Activated naive CD8-positive, alpha-beta T cell treated with anti-CD3 and anti-CD28 coated beads, Interleukin-2, amount 10 ng/mL, durations not matched to agents 7 days and 5 days (primary cell): ENCODE results near the gene MIEF1. TPM values are rescaled to one million over a fixed set of nuclear protein-coding genes. Genes with fewer than 3 reads are reported as not detected.
A peak's percentile ranks its signal among the peaks of the same experiment; 100 is the strongest.

ENCODE experiments used
- ATAC-seq: fragments of 150-1000 bp; cut with Tn5 transposase; one replicate; pipeline ENCODE4 v1.10.0; 2021; ENCODE audit warnings: low read depth, moderate library complexity
- POLR2A ChIA-PET: fragments of 350-600 bp; sonication (Branson Sonifier 250); formaldehyde crosslinking; loops from one replicate; lab custom pipeline; 2021; ENCODE audit warnings: antibody characterized with exemption; lab: Charles Lee
- DNase-seq: peaks from one replicate; pipeline ENCODE4 v3.0.0; 2021
- H3K27ac Mint-ChIP-seq: one replicate; pipeline ENCODE4 v1.8.0; 2022; ENCODE audit warnings: mild to moderate bottlenecking, mixed read lengths
- H3K27me3 Mint-ChIP-seq: one replicate; pipeline ENCODE4 v1.8.0; 2022; ENCODE audit warnings: mild to moderate bottlenecking, moderate library complexity, mixed read lengths
- H3K36me3 Mint-ChIP-seq: one replicate; pipeline ENCODE4 v1.8.0; 2021; ENCODE audit warnings: mild to moderate bottlenecking, mixed read lengths
- H3K4me1 Mint-ChIP-seq: one replicate; pipeline ENCODE4 v1.8.0; 2021; ENCODE audit warnings: mixed read lengths
- H3K4me3 Mint-ChIP-seq: one replicate; pipeline ENCODE4 v1.8.0; 2022; ENCODE audit warnings: mild to moderate bottlenecking, moderate library complexity, mixed read lengths
- H3K9me3 Mint-ChIP-seq: one replicate; pipeline ENCODE4 v1.8.0; 2021; ENCODE audit warnings: mixed read lengths
- total RNA-seq, 2 experiments: library from RNA; stranded (reverse); gene quantifications; one replicate each; pipeline ENCODE4 v1.2.3, GENCODE V29; 2021

MIEF1 gene
- total RNA-seq, 2 experiments from 2014 or later = 33.9 to 40.0 TPM

DNA sequence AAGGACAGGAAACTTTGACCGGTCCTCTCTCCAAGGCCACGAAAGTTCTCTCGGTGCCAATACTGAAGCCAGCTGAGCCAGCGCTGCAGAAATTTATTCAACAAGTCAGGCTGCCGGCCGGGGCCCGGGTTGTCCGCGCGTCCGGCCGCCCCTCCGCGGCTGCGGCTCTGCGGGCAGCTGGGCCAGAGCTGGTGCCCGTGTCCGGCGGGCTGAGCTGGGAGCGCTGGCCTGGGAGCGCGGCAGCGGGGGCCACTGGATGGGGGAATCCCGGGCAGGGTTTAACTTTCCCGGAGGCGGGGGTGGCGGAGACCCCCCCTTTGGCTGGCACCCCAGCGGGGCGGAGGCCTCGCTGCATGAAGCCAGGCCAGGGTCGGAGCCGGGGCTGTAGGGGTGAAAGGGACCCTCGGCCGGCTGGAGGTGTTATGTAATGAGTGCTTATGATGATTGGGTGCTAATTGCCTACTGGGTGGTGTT is 56.2 kb downstream of the MIEF1 start:
- DNase-seq (no peak), ATAC-seq (no peak)
- Mint-ChIP-seq H3K9me3 (no peaks in the 10 kb centered on the region), H3K27me3 (peaks cover 54% of the 10 kb centered on the region), H3K4me1 (no peaks in the 10 kb centered on the region), H3K4me3 (peak overlapping the region; percentile 67), H3K27ac (no peak overlapping the region), H3K36me3 (no peaks in the 10 kb centered on the region)
- POLR2A ChIA-PET = no interaction called here

DNA sequence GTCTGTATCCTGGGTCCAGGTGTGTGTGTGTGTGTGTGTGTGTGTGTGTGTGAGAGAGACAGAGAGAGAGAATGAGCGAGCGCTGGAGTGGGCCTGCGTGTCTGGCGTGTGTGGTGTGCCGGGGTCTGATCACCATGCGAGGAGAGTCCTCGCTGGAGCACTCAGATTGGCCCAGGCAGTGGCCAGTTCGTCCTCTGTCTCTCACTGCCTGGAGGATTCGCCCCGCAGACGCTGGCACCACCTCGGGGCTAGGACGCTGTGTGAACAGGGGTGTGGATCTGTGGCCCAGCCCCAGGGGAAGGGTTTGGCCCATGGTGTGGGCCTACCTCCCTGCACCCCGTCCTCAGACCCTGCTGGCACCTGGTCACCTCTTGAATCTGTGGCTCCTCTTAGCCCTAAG is 56.9 kb downstream of the MIEF1 start:
- DNase-seq (no peak), ATAC-seq (no peak)
- Mint-ChIP-seq H3K27me3 (peaks cover 54% of the 10 kb centered on the region), H3K9me3 (no peaks in the 10 kb centered on the region), H3K36me3 (no peaks in the 10 kb centered on the region), H3K4me1 (no peaks in the 10 kb centered on the region), H3K4me3 (peak overlapping the region; percentile 51), H3K27ac (no peak overlapping the region)
- POLR2A ChIA-PET = interaction anchor here (1.2 kb wide), 1 partner anchor 485 kb away, joined by 3 read pairs; no protein-coding TSS in a partner anchor

DNA sequence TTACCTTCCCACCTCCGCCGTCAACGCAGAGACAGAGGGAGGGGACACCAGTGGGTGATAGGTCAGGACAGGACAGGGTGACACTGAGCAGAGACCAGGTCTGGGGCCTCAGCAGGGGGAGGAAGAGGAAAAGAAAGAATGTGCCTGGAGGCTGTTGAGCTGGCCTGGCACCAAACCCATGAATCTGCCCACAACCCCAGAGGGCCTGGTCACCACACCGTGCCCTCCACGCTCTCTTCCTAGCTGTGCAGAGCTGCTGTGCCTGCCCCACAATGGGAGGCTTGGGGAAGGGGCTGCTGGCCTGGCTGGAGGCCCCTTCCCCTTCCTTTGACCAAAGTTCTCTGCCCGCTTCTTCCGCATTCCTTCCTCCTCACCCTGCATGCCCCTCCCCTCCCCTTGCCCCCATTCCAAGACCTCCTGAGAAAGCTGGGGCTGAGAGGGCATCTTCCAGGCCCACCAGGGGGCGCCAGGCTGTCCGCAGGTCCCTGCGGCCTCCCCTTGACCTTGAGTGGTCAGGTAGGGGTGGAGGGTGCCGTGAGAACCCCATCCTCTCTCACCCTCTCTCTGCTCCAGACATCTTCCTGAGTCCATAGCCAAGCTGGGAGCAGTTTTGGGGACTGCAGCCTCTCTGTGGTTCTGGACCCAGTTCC is 57.5 kb downstream of the MIEF1 start:
- Mint-ChIP-seq H3K36me3 (no peaks in the 10 kb centered on the region), H3K4me1 (no peaks in the 10 kb centered on the region), H3K27me3 (peaks cover 52% of the 10 kb centered on the region), H3K27ac (no peak overlapping the region), H3K4me3 (no peak overlapping the region), H3K9me3 (no peaks in the 10 kb centered on the region)
- no peak for DNase-seq
- no peak for ATAC-seq
- POLR2A ChIA-PET = interaction anchor here (1.2 kb wide), 1 partner anchor 485 kb away, joined by 3 read pairs; no protein-coding TSS in a partner anchor

DNA sequence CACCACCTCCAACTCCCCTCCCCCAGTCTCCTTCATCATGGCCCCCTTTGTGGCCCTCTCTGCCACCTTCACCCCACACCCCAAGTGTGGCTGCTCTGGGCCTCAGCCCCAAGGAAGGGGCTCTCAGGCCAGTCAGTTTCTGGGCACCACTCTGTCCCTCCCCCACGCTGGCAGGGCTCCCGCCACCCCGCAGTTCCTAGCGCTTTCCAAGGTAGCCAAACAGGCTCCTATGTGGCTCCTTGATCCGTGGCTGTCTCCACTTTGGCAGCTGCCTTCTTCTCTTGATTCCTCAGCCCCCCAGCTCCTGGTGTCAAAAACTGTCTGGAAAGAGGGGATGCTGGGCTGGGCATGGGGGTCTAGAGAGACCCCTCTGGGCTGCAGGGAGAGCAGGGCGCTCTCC is 58.0 kb downstream of the MIEF1 start:
- ATAC-seq = no peak
- Mint-ChIP-seq H3K9me3 (no peaks in the 10 kb centered on the region), H3K4me1 (no peaks in the 10 kb centered on the region), H3K4me3 (no peak overlapping the region), H3K27me3 (peaks cover 50% of the 10 kb centered on the region), H3K36me3 (no peaks in the 10 kb centered on the region), H3K27ac (no peak overlapping the region)
- POLR2A ChIA-PET = interaction anchor here (1.2 kb wide), 1 partner anchor 484 kb away, joined by 3 read pairs; no protein-coding TSS in a partner anchor
- DNase-seq = no peak

DNA sequence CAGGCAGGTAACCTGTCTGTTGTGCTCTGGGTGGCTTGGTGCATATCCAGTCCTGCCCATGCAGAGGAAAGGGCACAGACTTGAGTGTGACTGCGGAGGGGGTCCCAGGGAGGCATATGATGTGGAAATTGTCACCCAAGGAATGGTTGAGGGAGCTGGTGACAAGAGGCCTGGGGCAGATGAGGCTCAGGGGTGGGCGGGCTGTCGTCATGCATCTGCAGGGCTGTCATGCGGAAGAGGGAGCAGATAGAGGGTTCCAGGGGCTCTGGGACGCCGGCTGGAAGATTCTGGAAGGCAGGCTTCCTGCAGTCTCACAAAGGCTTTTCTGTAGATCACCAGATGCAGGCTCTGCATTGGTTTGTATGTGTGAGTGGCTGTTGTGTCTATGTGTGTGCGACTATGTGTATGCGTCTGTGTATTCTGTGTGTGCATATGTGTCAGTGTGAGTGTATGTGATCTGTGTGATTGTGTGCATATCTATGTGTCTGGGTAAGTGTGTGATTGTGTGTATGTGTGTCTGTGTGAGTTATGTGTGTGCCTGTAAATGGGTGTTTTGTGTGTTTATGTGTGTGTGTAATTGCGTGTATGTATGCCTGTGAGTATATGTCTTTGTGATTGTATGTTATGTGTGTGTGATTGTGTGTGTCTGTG is 60.9 kb downstream of the MIEF1 start:
- no peak overlapping the region for H3K4me3 Mint-ChIP-seq
- ATAC-seq = no peak
- H3K27ac Mint-ChIP-seq = no peak overlapping the region
- POLR2A ChIA-PET = interaction anchor here (1.2 to 1.5 kb wide), 2 partner anchors 8 to 482 kb away, joined by 3 to 4 read pairs; partner anchors contain the start of gene CACNA1I
- no peak for DNase-seq
- peaks cover 33% of the 10 kb centered on the region for H3K27me3 Mint-ChIP-seq
- peaks cover 9% of the 10 kb centered on the region for H3K9me3 Mint-ChIP-seq
- peaks cover 14% of the 10 kb centered on the region for H3K4me1 Mint-ChIP-seq
- peaks cover 2% of the 10 kb centered on the region for H3K36me3 Mint-ChIP-seq

DNA sequence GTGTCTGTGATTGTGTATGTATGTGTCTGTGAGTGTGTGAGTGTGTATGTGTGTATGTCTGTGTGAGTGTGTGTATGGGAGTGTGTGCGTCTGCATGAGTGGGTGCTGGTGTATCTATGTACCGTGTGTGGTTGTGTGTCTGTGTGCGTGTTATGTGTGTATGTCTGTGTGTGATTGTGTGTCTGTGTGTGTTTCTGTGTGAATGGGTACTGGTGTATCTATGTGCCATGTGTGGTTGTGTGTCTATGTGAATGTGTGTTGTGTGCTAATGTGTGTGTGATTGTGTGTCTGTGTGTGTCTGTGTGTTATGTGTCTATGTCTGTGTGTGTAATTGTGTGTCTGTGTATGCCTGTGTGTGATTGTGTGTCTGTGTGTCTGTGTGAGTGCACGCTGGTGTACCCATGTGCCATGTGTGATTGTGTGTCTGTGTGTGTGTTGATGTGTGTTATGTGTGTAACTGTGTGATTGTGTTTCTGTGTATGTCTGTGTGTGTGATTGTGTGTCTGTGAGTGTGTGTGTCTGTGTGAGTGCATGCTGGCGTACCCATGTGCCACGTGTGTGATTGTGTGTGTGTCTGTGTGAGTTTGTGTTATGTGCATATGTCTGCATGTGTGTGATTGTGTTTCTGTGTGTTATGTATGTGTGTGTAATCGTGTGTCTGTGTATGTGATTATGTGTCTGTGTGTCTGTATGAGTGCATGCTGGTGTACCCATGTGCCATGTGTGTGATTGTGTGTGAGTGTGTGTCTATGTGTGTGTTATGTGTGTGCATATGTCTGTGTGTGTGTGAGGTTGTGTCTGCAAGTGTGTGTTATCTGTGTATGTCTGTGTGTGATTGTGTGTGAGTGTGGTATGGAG is 61.7 kb downstream of the MIEF1 start:
- POLR2A ChIA-PET = no interaction called here
- Mint-ChIP-seq H3K27me3 (peaks cover 27% of the 10 kb centered on the region), H3K4me1 (peaks cover 16% of the 10 kb centered on the region), H3K27ac (no peak overlapping the region), H3K4me3 (no peak overlapping the region), H3K9me3 (peaks cover 9% of the 10 kb centered on the region), H3K36me3 (peaks cover 2% of the 10 kb centered on the region)
- DNase-seq (no peak), ATAC-seq (no peak)

DNA sequence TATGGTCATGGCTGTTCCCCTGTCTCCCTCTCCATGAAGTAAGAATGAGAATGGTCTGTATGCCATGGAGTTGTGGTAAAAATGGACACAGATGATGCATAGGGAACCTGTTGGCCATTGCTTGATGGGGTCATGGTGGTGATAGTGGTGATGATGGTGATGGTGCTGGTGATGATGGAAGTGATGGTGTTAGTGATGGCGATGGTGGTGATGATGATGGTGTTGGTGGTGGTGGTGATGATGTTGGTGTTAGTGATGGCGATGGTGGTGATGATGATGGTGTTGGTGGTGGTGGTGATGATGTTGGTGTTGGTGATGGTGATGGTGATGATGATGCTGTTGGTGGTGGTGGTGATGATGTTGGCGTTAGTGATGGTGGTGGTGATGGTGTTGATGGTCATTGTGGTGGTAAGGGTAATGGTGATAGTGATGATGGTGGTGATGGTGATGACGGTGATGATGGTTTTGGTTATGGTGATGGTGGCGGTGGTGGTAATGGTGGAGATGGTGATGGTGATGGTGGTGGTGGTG is 63.4 kb downstream of the MIEF1 start:
- H3K9me3 Mint-ChIP-seq = peaks cover 9% of the 10 kb centered on the region
- POLR2A ChIA-PET = no interaction called here
- ATAC-seq = no peak
- H3K4me3 Mint-ChIP-seq = no peak overlapping the region
- peaks cover 16% of the 10 kb centered on the region for H3K4me1 Mint-ChIP-seq
- peaks cover 2% of the 10 kb centered on the region for H3K36me3 Mint-ChIP-seq
- peak overlapping the region; percentile 5 for H3K27ac Mint-ChIP-seq
- H3K27me3 Mint-ChIP-seq = peaks cover 11% of the 10 kb centered on the region
- DNase-seq = no peak

DNA sequence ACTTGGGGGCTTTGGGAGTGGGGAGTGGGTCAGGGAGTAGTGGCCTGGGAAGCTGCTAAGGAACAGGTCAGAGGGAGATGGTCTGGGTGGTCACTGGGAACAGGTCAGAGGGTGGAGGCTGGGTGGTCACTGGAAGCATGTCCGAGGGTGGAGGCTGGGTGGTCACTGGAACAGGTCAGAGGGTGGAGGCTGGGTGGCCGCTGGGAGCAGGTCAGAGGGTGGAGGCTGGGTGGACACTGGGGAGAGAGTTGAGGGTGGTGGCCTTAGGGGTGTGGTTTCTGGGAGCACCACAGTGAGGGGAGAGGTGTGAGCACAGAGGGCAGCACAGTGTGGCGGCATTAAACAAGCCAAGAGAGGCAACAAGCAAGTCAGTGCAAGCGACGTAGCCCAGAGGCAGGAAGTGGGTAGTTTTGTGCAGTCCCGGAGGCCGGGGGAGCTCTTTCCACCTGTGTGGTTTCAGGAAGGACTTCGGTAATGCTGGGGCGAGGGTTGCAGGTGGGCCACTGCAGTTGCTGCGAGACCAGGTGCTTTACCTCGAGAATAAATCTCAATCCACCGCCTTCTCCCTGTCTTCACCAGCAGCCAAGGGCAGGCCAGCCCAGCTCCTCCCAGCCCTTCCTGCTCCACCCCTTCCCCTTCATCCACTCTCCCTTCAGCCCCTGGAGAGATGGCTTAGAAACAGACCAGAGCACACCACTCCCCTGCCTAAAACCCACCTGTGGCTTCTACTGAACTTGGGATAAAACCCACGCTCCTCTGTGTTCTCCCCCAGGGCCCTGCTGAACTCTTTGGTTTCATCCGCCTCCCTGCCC is 65.3 kb downstream of the MIEF1 start:
- Mint-ChIP-seq H3K27me3 (peaks cover 2% of the 10 kb centered on the region), H3K27ac (peak overlapping the region; percentile 80), H3K4me3 (peak overlapping the region; percentile 55), H3K9me3 (peaks cover 9% of the 10 kb centered on the region), H3K36me3 (peaks cover 2% of the 10 kb centered on the region), H3K4me1 (peaks cover 16% of the 10 kb centered on the region)
- ATAC-seq (peak; percentile 95), DNase-seq (peak; percentile 63)
- POLR2A ChIA-PET = interaction anchor here (1.1 kb wide), 1 partner anchor 8 kb away, joined by 5 read pairs; no protein-coding TSS in a partner anchor

Other genes with a start within 250 kb of the MIEF1 start
- gene RPL3, start 182.7 kb upstream of the MIEF1 start, total RNA-seq = 1,000 to 10,000 TPM; 1,927 to 2,015 TPM
- gene SYNGR1, start 152.3 kb upstream of the MIEF1 start, total RNA-seq = 10 to 100 TPM; 27.1 to 31.6 TPM
- 10 to 100 TPM; 37.4 to 39.9 TPM for gene TAB1, start 102.5 kb upstream of the MIEF1 start, total RNA-seq
- gene MGAT3, start 45.3 kb upstream of the MIEF1 start, total RNA-seq = 1 to 10 TPM; 7.0 to 7.2 TPM
- gene ATF4, start 18.3 kb downstream of the MIEF1 start, total RNA-seq = 100 to 1,000 TPM; 413 to 424 TPM
- 10 to 100 TPM; 66.5 to 71.4 TPM for gene RPS19BP1, start 30.5 kb downstream of the MIEF1 start, total RNA-seq
- gene CACNA1I, start 68.5 kb downstream of the MIEF1 start, total RNA-seq = 10 to 100 TPM; 17.3 to 19.0 TPM